ENCODE measurements around the gene EYA2.
"Not testable (repeated sequence)": the region's sequence is repeated elsewhere in the genome, so short reads cannot be mapped to it uniquely, and the experiment has no call there.

The EYA2 gene

DNA sequence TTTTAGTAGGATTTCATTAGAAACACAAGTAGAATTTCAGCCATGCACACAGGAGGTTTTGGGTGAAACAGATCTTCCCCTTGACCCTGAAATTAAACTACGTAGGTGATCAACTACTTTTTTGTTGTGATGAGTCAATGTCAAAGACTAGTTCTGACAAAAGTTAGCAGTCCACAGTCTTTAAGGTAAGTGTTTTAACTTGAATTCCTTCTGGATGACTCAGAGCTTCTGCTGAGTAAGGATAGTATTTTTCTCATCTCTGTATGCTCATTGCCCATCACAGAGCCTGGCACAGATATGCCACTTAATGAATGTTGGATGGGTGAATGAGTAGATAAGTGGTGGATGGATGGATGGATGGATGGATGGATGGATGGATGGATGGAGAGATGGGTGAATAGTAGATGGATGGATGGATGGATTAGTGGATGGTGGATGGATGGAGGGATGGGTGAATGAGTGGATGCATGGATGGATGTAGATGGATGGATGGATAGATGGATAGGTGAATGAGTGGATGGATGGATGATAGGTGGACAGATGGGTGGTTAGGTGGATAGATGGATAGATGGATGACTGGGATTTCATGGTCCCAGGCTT, 296.5 kb downstream of the EYA2 start:
- DNase-seq, result no peak

DNA sequence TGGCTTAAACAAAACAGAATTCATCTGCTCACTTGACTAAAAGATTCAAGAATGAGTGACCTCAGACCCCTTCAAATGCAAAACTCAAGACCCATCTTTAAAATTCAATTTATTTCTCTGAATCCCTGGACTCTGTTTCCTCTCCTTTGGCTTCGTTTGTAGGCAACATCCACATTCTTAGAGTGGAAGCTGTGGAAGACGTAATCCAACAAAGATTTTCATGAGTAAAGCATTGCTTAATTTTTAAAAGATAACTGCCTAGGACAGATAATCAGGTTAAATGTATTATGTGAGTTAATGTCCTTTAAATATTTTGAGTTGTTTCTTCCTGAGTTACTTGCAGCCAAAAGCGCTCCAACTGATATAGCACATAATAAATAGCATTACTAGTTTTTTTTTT, 297.3 kb downstream of the EYA2 start:
- no peak for DNase-seq

DNA sequence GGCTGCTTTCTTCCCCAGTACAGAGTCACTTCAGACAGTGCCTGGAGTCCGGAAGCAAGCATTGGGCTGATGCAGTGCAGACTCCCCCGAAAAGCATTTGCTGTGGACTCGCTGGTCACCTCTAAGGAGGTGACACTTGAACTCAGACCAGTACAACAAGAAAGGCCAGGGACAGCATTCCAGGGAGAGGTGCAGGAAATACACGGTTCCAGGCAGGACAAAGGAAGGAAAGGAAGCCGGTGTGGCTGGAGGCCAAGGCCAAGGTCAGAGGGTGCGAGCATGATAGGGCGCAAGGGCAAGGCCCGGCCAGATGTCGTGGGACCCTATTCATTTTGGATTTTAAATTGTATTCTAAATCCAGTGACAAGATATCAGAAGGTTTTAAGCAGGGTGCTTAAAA, 300.9 kb downstream of the EYA2 start:
- no peak for DNase-seq

DNA sequence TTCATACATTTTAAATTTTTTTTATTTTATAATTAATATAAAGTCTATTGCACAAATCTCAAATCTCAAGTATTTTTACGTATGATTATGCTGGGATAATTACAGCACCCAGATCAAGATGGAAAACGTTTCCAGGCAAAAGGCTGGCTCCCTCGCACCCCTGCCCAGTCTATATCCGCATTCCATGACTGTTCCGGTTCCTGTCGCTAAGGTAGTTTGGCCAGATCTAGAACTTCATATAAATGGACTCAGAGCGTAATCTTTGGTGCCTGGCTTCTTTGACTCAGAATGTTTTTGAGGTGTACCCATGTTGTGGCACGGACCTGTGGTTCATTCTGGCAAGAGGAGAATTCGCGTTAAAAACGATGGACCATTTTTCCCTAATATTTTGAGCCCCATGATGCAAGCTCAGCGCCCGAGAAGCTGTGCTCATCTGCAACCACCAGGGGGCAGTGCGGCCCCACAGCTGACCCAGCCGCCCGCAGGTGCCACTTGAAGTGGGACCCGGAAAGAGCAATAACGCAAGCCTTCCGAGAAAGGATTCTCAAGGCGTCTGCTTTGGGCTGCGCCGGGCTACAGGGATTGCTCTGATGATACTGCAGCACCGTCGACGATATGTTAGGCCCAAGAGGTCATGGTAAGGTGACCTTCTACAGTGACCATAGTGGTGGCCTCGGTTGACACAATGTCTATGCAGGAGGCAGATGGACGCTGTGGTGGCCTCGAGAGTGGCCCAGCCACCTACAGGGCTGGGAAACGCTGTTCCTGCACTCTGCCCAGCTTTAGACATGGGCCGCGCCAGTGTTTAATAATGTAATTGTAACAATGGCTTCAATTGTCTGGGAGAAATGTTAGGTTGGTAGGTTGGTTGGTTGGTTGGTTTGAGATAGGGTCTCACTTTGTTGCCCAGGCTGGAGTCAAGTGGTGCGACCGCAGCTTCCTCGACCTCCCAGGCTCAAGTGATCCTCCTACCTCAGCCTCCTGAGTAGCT, 301.7 kb downstream of the EYA2 start:
- peak; percentile 43 for DNase-seq

DNA sequence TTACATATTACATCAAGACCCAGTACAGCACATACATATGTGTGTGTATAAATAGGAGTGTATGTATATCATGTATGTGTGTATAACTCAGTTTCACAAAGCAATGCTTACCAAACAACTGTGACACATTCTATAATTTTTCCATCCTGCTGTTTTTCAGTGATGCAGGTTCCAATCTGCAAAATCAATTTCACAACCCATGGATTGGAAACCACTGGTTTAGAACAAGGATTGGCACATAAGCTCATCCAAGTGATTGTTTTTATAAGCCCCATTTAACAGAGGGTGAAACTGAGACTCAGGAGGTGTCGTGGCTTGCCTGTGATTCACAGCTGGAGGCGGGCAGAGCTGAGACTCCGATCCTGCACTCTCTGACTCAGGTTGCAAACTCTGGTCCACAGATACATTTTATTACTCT, 303.6 kb downstream of the EYA2 start:
- DNase-seq, result no peak

DNA sequence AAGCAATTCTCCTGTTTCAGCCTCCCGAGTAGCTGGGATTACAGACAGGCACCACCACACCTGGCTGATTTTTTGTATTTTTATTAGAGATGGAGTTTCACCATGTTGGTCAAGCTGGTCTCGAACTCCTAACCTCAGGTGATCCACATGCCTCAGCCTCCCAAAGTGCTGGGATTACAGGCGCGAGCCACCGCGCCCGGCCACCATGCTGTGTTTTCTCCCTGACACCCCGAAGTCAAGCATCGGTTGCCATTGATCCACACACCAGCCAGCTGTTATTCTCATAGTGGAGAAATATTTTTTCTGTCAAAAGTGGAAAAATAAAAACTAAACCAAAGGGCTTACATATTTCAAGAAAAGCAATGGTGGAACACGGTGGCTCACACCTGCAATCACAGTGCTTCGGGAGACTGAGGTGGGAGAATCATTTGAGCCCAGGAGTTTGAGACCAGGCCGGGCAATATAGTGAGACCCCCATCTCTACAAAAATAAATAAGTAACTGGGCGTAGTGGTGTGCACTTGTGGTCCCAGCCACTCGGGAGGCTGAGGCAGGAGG, 304.4 kb downstream of the EYA2 start:
- DNase-seq, result no peak

DNA sequence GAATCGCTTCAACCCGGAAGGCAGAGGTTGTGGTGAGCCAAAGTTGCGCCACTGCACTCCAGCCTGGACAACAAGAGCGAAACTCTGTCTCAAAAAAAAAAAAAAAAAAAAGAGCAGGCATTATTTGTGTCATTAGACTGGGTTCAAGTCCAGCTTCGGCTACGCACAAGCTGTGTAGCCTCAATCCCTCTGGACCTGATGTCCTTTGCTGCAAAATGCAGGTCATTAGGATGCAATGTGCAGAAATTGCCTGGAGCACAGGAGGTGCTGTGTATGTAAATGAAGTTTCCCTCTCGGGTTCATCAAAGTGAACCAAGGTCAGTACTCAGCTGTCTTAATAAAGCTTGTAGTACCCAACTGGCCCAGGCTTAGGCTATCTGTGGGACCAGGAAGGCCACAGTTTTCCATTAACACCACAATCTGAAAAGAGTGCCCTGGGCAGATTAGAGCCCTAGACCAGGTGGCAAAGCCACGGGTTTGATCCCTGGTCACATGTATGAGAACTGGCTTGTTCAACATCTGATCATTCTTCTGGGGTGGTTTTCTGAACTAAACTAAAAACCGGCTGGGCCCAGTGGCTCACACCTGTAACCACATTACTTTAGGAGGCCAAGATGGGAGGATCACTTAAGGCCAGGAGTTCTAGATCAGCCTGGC, 306.6 kb downstream of the EYA2 start:
- DNase-seq, result no peak

DNA sequence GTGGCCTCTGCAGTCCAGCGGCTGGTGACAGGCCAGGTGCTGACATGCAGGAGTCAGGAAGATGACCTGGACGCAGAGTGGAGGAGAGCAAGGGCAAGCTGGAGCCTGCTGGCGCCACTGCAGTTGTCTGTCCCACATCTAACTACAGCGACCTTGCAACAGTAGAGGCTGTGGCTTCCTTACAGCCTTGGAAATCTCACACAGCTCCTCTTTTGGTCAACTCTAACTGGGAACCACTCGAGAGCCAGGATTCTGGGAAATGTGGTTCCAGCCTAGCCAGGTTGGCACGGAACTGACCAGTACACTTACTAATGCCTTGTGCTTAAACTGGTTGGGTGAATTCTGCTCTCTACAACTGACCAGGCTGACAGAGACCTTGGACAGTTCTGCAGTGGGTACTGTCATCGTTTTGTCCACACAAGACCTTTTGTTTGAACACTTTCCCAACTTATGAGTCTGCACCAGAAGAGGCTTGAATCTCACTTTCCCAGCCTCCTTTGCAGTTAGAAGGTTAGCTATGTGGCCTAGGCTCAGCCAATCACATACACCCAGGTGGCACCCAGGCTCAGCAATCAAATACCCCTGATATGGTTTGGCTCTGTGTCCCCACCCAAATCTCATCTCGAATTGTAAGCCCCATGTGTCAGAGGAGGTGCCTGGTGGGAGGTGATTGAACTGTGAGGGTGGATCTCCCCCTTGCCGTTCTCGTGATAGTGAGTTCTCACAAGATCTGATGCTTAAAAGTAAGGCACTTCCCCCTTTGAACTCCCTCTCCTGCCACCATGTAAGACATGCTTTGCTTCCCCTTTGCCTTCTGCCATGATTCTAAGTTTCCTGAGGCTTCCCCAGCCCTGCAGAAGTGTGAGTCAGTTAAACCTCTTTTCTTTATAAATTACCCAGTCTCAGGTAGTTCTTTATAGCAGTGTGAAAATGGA, 308.4 kb downstream of the EYA2 start:
- DNase-seq, result no peak

DNA sequence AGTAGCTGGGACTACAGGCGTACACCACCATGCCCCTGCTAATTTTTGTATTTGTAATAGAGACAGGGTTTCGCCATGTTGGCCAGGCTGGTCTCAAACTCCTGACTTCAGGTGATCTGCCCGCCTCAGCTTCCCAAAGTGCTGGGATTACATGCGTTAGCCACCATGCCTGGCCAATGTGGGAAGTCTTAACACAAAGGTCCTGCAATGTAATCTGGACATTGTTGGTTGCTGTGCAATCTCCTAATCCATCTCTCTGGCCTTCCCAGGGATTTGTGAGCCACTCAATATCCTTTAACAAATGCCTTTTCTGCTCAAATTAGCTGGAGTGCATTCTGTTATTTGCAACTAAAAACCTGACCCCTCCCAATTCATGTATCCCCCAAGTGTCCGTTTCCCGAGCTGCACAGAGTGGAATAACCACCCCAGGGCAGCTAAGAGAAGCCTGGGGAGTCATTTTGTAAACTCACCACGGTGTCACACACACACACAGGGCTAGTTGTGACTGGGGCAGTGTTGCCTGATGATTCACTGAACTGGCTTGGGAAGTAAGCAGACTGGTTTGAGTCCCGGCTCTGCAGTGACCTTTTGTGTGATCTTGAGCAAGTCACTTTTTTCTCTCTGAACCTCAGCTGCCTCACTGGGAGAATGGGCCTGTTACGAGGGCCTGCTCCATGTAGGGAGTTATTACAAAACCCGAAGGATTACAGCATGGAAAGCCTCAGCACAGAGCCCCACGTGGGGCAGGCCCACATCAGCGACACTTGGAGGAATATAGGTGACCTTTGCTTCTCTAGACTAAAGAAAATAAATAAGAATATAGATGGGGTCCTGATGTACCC, 309.6 kb downstream of the EYA2 start:
- DNase-seq, result no peak

DNA sequence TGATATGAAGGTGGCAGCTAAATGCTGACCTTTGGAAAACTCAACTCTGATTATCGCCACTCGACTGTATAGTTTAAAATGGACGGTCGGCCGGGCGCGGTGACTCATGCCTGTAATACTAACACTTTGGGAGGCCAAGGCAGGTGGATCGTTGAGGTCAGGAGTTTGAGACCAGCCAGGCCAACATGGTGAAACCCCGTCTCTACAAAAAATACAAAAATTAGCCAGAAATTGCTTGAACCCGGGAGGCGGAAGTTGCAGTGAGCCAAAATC, 310.1 kb downstream of the EYA2 start:
- not testable (repeated sequence) for DNase-seq

DNA sequence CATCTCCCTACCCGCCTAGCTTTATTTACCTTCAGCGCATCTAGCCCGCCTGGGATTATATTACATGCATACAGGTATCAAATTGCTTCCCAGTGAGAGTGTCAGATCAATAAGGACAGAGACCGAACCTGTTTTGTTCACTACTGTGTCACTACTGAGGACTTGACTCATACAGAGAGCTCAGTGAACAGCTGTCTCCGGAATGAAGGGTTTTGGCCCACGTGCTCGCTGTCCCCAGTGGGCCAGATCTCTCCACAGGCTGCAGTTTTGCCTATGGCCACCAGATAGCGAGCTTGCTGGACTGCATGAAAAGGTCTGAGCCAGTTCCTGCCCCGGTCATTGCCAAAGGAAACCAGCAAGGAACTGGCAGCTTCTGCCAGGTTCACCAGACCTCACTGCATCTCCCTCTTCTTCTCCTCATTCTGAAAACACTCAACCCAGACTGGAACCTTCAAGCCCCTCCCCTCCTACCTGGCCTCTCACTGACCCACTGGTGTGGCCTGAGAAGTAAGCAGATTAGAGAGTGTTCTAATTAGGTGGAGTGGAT, 311.0 kb downstream of the EYA2 start:
- peak; percentile 39 for DNase-seq

DNA sequence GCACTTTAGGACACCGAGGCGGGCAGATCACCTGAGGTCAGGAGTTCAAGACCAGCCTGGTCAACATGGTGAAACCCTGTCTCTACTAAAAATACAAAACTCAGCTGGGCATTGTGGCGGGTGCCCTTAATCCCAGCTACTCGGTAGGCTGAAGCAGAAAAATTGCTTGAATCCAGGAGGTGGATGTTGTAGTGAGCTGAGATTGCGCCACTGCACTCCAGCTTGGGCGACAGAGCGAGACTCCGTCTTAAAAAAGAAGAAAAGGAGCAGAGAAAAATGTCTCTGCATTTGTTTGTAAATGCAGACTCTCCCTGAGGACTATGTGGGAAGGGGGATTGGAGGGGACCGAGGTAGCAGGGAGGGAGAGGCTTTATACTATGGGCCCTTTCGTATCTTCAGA, 311.9 kb downstream of the EYA2 start:
- DNase-seq, result not testable (repeated sequence)

DNA sequence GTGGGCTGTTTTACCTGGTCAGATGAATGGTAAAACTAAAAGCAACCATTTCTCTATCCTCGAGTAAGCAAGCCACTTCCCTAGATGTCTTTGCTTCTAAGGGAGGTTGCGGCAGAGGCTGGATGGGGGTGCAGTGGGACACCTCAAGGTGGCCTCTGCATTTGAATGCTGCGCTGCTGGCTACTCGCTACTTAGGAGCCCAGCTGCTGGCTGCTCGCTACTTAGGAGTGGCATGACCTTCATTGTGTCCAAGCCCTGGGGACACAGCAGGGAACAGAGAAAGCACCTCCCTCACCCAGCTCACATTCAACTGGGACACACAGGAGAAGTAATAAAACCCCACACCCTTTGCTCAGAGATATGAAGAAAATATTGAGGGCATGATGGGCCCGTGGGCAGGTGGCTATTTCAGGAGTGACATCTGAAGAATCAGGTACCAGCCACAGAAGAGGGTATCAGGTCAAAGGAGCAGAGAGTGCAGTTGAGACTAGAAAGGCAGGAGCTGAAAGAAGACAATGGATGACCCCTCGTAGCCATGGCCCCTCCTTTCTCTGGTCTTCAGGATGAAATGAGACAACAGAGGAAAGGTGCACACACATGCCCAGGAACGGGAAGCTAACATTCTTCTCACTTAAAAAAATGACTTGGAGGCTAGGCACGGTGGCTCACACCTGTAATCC, 312.5 kb downstream of the EYA2 start:
- DNase-seq, result no peak

DNA sequence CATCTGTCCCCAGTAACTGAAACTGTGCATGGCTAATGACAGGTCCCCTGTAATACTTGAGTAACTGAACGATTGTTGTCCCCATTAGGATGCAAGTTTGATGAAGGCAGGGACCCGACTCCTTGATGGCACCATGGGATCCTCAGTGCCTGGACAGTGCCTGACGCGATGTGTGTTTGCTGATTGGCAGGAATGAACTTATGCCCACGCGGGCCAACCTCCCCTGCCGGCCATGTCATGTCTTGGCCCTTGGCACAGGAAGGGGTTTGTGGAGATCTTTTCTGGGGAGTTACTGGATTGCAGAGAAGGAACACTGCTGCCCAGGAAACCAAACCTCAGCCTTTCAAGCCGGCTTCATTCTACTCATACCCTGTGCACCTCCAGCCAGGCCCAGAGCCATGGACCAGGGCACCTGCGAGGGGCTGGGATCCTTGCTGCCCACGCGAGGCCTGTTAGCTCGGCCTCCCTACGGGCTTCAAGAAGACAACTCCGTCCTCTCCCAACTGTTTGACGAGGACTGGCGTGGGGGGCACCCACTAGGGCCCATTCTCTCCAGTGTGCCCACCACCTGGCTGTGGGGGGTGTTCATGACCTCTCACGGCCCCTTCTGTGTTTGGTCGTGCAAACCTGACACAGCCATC, 314.0 kb downstream of the EYA2 start:
- DNase-seq, result no peak

DNA sequence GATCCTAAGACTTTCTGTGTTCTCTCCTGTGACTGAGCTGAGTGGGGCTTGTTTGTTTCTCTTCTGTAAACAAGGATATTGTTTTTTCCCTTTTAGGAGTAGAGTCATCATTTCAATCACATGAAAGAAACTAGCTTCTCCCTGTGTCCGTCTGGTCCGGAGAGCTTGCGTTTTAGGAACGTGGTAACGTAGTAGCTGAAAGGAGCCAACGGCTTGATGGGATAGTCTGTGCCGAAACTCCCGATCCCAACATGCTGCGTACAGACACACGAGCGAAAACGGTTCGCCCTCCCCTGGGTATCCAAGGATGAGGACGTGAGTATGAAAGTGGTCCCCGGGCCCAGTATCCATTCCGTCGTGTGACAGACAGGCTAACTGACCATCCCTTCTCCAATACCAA, 315.3 kb downstream of the EYA2 start:
- DNase-seq, result no peak

DNA sequence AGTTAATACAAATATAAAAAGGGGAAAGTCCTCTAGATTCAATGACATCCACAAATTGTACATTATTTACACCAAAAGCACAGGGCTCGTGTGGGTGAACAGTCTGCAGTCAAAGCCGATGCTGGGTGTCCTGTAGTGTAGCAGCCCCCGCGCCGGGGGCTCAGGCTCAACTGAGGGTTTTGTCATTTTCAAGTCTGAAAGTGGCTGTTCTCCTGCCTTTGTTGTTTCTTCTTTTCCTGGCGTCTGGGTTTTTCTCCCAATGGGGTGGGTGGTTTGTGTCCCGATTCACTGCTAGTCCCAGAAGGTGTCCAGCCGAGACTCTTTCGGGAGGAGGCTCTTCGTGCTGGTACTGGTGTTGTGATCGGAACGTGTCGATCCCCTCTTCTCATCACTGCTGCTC, 315.8 kb downstream of the EYA2 start:
- DNase-seq, result no peak

DNA sequence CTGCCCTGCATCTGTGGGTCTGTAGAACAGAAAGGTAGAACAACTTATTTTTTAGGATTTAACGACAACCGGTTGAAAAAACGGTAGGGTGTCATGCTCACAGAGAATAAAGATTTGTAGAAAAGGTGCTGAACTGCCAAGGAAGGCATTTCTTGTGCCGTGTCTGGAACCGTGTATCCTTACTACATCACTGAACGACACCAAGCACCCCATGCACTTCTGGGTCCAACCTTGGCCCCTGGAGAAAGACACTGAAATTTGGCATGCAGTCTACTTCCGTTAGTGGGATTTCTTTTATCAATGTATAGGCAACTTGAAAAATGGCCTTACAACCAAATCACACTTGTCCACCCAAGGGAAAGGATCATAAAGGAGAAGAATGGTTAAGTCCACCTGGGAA, 316.4 kb downstream of the EYA2 start:
- no peak for DNase-seq

DNA sequence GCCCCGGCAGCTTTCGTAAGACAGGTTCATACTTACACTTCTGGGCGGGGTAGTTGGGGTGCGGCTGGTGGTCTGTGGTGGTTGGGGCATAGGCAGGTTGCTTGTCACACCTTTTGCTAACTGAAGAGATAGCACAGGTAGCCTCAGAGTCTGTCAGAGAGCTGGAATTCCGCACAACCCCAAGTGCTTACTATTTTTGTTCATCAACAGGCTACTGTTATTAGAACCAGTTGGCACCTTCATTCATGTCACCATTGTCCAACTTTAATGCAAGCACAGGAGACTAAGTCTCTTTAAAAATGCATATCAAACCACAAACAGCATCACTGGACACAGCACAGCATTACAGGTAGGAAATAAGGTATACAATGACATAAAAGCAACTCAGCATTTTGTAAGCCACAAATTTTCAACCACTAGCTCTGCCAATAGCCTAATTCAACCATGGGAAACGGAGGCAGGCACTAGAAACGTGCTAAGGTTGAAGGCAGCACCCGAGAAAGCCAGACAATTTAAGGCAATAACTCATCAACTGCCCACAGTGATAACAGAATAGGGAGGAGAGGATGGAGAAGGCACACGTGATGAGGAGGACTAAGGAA, 318.1 kb downstream of the EYA2 start:
- no peak for DNase-seq

DNA sequence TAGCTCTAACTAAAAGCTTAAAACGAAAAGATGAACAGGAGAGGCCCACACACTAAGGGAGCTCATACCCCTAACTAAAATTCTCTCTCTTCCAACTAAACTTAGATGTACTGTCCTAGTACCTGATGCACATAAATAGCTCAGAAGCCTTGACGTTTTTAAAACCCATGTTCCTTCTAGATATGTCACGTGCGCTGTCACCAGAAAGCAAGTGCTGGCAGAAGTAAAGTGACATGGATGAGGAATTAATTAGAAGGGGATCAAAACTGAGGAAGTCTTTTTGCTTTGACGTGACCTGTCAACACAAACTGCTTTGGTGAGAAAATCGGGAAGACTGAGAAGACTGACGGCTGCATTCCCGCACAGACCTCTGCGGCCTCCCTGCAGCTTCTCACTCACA, 319.3 kb downstream of the EYA2 start:
- DNase-seq, result no peak
